Measurements from ENCODE around the gene ROBO2.

DNA sequence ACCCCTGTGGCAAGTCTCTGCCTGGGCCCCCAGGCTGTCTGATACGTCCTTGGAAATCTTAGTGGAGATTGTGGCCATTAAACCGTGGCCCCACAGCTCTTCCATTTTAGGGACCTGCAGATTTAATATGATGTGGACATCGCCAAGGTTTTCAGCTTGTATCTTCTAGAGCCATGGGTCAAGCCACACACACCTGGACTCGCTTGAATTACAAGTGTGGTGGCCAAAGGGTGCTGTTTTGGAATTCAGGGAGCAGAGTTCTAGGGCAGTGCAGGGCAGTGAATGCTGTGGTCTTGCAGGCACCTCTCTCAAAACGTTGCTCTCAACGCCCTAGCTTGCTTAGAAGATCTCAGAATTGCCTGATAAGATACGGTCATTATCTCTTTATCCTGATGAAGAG lies 211.2 kb downstream of the ROBO2 start:
- no peak for TF ChIP-seq CTCF (IDR thresholded peaks at IDR 0.05; ENCODE audit: insufficient read depth, low read length)
- no peak for TF ChIP-seq POLR2AphosphoS5 (IDR thresholded peaks at IDR 0.05; ENCODE audit: low read depth)
- TF ChIP-seq REST (IDR thresholded peaks at IDR 0.05; ENCODE audit: insufficient replicate concordance, low read depth): no peak
